ENCODE results near the gene POMGNT2.

The POMGNT2 gene

DNA sequence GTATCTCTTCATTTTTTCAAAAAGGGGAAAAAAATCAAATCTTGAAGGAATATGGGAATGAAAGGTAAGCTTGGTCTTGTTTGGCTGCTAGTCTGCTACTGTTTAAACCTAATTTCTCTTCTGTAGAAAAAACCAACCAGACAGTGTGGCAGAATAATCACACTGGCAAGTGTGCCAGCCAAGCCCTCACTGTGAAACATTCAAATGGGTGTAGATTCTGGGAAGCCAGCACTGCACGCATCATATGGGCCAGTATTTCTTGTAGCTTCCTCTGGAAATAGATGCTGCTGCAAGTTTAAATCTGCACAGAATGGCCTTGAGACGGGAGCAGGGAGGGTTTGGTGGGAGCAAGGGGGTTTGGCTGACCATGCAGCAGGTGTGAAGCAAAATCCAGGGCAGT is 62.1 kb downstream of the POMGNT2 start:
- no peak for DNase-seq (ENCODE audit: low read depth in 2 of 2)

DNA sequence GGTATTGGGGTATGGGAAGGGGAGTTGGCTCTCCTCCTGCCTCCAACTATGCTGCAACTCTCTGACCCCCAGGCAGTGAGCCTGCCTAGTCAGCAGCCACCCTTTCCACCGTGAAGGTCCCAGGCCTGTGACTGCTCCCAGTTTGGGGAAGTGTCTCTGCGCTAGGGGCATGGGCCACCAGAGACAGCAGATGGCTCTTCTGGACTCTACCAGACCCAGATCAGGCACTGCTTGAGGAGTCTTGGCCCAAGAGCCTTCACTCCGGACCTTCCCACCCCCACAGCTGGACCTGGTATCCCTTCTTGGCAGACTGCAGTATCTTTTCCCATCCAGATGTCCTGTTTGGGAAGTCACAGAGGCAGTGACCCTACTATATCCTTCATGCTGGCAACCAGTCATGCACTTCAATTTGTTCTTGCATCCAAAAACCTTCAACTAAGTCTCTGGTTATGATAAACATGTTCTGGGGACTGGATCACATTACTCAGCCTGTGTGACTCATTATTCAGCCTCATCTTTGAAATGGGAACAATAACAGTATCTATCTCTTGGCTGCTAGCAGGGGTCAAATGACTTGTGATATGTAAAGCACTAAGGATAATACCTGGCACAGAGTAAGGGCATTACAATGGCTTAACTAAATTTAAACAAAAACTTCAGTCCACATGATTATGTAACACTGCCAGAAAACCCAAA is 62.7 kb downstream of the POMGNT2 start:
- no peak for DNase-seq (ENCODE audit: low read depth in 2 of 2)

DNA sequence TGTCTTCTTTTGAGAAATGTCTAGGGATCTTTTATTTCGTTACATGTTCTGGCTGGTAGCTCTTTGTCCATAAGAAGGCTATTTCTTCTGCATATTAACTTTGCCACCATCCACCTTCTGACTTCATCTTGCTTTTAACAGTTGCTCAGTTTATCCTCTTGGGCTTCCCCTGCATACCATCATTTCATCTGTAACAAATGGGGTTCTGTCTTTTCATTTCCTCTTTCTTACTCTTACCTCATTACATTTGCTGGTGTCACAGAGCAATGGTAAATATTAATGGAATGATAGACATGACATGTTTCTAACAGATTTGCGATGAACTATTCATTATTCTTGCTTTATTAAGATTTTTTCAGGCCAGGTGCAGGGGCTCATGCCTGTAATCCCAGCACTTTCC is 64.4 kb downstream of the POMGNT2 start:
- DNase-seq (ENCODE audit: low read depth in 2 of 2), result no peak

DNA sequence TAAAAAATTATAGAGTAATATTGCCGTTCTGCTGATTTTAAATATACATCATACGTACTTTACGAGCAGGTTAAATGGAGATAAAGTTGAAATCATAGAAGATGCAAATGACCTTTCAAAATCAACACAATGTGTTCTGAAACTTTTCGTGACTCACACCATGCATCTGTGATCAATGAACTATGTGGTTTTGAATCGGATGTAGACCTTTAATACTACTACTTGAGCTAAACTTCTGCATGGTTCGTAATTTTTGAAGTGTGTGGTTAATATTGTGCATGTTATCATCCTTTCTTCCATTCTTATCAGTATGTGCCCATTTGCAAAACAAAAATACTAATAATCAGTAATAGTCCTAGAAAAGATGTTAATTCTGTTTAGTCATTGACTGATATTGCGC is 67.9 kb downstream of the POMGNT2 start:
- no peak for DNase-seq (ENCODE audit: low read depth in 2 of 2)

DNA sequence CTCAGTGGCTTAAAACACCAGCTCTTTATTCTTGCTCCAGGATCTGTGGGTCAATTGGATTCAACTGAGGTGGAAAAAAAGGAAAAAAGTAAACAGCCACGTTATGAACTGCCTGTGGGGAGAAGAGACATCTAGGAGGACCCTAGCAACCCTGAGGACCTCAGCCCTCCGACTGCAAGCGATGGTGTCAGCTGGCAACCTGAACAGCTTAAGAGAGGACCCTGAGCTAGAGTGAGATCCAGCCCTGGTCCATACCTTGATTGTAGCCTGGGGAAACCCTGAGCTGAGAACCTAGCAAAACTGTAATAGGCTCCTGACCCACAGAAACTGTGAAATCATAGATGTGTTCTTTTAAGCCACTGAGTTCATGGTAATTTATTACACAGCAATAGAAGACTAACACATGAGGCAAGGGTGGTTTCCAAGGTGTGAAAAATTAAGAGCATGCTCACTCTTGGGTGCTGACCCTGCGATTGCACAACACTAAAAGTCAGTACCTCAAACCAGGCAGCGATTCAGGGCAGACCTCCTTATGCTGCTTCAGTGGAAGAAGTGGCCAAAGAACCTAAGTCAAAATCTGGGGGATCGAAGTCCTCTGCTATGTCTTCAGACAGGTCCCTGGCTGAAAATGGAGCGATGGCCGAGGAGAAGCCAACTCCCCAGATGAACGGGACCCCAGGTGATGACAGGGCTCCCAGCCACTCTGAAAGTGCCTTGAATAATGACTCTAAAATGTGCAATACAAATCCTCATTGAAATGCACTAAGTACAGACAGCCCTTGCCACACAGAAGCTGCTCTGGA is 69.1 kb downstream of the POMGNT2 start:
- no peak for DNase-seq (ENCODE audit: low read depth in 2 of 2)

DNA sequence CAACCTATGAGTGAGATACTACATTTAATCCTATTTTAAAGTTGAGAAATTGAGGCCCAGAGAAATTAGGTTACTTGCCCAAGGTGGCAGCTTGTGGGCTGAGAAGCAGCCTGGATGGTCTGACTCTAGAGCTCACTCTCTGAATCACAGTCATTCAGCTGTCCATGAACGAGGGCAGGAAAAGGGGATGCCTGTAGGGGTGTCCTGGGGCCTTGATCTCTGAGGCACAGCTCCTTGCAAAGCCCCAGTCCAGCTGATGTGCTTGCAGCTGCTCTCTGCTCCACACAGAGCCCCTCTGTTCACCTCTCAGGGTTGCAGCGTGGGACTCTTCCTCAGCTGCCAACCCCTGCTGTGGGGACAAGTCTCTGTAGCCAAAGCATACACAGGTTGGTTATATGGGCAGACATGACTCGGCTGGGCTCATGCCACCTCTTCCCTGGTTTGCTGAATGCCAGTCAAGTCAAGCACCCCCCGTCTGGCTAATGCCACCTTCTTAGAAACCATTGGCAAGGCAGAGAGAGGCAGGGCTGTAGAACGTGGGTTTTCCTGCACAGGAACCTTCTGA is 70.0 kb downstream of the POMGNT2 start:
- no peak for DNase-seq (ENCODE audit: low read depth in 2 of 2)

DNA sequence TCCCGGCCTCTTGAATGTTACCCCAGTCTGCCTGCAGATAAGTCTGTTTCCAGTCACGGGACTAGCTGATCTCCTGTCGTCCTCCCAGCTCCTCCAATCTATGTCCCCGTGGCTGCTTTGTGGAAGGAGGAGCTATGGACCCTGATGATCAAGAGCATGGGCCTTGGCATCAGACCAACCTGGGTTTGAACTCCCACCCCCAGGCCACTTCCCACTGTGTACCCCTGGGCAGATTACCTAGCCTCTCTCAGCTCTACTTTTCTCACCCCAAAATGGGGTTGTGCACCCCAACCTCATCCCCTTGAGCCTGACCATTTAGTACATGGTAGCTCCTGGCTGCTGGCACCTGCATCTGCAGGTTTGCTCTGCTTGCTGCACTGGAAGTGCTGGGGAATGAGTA is 71.0 kb downstream of the POMGNT2 start:
- no peak for DNase-seq (ENCODE audit: low read depth in 2 of 2)

DNA sequence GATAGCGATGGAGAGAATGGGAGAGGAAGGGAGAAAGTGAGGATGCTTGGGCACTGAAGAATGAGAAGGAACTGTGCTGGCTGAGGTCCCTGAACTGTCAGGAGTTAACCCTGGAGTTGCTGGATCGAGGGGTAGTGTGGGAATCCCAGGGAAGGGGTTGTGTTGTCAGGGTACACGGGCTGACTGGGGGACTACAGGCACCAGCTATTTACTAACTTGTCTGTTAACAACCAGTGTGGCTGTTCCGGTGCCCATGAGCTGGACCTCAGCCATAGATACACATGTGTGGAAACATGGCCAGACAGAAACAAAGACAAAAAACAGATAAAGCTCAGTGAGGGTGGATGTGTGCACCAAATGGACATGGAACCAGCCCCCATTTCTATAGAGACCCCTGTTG is 71.7 kb downstream of the POMGNT2 start:
- no peak for DNase-seq (ENCODE audit: low read depth in 2 of 2)

DNA sequence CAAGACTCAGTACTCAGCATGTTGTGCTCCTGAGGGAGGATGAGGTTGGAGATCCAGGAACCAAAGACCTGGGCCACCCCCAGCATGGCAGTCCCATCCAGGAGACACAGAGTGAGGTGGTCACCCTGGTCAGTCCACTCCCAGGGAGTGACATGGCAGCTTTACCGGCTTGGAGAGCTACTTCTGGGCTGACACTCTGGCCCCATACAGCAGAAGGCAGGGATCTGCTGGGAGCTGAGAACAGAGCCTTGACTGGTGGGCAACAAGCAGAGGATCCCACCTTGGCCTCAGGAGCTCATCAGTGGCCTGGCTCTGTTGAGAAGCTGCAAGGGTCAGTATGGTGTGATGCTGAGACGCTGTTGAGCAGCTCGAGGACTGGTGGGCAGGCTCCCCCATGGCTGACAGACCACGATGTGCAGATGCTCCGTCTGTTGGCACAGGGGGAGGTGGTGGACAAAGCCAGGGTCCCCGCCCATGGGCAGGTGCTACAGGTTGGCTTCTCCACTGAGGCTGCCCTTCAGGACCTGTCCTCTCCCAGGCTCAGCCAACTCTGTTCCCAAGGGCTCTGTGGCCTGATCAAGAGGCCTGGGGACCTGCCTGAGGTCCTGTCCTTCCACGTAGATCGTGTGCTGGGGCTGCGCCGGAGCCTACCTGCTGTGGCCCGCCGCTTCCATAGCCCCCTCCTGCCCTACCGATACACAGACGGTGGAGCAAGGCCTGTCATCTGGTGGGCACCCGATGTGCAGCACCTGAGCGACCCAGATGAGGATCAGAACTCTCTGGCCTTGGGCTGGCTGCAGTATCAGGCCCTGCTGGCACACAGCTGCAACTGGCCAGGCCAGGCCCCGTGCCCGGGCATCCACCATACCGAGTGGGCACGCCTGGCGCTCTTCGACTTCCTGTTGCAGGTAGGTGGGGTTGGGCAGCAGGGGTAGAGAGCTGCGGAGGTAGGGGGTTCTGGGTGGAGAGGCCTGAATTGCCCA is 72.9 kb downstream of the POMGNT2 start:
- no peak for DNase-seq (ENCODE audit: low read depth in 2 of 2)

DNA sequence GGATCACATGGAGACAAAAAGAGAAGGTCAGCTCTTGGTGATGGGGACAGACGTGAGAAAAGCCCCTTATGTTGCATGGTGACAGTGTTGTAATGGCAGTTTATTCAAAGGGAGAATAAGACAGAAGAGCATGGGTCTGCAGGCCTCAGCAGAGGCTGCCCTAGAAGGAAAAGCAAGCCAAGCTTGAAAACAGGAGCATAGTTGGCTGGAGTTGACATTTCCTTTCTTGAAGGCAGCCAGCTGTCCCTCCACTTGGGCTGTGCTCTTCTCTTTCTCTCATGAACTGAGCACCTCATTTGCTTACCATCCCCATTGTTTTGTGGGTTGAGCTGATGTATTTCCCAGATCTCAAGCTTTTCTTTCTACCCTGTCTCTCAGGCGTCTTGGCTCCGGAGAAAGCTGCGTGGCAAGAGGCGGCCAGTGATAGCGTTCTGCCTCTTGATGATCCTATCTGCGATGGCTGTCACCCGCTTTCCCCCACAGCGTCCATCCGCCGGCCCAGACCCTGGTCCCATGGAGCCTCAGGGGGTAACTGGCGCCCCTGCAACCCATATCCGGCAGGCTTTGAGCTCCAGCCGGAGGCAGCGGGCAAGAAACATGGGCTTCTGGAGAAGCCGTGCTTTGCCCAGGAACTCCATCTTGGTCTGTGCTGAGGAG is 73.9 kb downstream of the POMGNT2 start:
- no peak for DNase-seq (ENCODE audit: low read depth in 2 of 2)

DNA sequence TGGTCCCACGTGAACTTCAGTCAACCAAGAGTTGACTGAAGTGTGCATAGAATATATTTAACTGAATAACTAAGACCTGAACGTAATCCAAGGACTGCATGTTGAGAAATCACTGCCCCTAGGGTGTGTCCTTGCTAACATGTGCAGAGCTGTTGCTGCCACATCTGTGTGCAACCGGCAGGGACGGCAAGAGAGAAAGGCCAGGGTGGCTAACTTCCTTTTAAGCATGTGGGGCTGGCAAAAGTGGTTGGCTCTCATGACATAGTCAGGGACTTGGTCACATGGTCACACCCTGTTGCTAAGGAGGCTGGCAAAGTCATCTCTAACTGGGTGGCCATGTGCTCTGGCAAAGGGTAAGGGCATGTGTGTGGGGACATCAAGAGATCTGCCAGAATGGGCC is 74.4 kb downstream of the POMGNT2 start:
- no peak for DNase-seq (ENCODE audit: low read depth in 2 of 2)

DNA sequence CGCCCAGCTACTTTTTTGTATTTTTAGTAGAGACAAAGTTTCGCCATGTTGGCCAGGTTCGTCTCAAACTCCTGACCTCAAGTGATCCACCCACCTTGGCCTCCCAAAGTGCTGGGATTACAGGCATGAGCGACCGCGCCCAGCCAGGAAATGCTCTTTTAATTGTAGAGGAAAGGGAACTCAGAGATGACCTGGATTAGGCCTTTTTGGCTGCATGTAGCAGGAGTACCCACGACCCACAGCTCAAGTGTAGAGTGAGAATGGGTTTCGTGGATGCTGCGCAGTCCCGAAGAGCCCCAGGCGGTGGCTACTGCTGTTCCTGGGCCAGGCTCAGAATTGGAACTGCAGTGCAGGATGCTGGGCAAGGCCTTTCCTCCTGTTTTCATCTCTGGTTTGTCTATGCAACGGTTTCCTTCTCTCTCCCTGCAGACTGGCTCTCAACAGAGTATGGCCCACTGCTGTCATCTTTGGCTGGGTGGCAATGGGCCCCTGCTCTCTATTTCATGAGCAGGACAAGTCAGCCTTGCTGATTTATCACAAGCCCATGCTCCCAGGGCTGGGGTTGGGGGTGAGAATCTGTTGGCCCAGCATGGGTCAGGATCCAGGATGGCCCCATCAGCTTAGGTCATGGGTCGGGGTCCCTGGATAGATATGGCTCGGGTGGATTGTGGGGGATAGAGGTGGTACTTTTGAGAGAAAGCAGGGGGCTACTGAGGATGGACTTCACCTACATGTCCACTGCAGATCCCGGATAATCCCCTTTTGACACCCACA is 75.5 kb downstream of the POMGNT2 start:
- DNase-seq (ENCODE audit: low read depth in 2 of 2), result no peak
